Gastroesophageal sphincter (tissue), 3 donors: ENCODE measurements around the gene ITGA2.

ENCODE experiments used
- CTCF ChIP-seq, 4 experiments: fragments of 200-600 bp in 2 of 4; fragments of 450-650 bp in 2 of 4; sonication (generic) in 1 of 4; IDR thresholded peaks; one replicate each; pipeline ENCODE4 v1.5.1; 2017 to 2019; ENCODE audit warnings: antibody characterized with exemption in 4 of 4, mild to moderate bottlenecking in 2 of 4, moderate library complexity in 2 of 4
- EP300 ChIP-seq: sonication (generic); formaldehyde crosslinking; IDR thresholded peaks from one replicate; pipeline ENCODE4 v1.6.1; 2017; ENCODE audit warnings: antibody characterized with exemption, mild to moderate bottlenecking
- POLR2A ChIP-seq, 2 donors: fragments of 450-650 bp; IDR thresholded peaks; one replicate each; pipeline ENCODE4 v1.6.1; 2017; ENCODE audit warnings: antibody characterized with exemption in 2 of 2, mild to moderate bottlenecking in 2 of 2, moderate library complexity in 1 of 2

GRCh38 chr5:53010814-53011213, 21.7 kb downstream of the ITGA2 start:
- TF ChIP-seq EP300: no peak
- no peak for TF ChIP-seq CTCF (IDR thresholded peaks at IDR 0.05)
- TF ChIP-seq POLR2A (IDR thresholded peaks at IDR 0.05): no peak
